Stomach (tissue), 9 donors: Measurements from ENCODE around the gene DLG2. TPM values are rescaled to one million over a fixed set of nuclear protein-coding genes. Genes with fewer than 3 reads are reported as not detected.

Experiments
- DNase-seq, 2 donors: peaks; one replicate each; pipeline versions ENCODE4 v3.0.0 to v3.0.0-alpha.2; 2013 to 2019
- H3K27ac ChIP-seq, 5 donors: fragments of 200-600 bp in 4 of 5; sonication (generic) in 4 of 5; one replicate each; pipeline ENCODE4 v1.5.1; 2013 to 2019; ENCODE audit warnings: mild to moderate bottlenecking in 1 of 5, moderate library complexity in 1 of 5
- H3K27me3 ChIP-seq, 3 donors: fragments of 200-600 bp; sonication (generic); one replicate each; pipeline ENCODE4 v1.5.1; 2017 to 2019; ENCODE audit warnings: mixed run types in 1 of 3
- H3K36me3 ChIP-seq, 4 donors: fragments of 200-600 bp; sonication (generic); 1 replicate in 3 of 4; 2 replicates in 1 of 4; pipeline ENCODE4 v1.5.1; 2016 to 2019
- H3K4me1 ChIP-seq, 4 donors: fragments of 200-600 bp; sonication (generic); one replicate each; pipeline ENCODE4 v1.5.1; 2016 to 2019
- H3K4me3 ChIP-seq, 4 donors: fragments of 200-600 bp; sonication (generic) in 3 of 4; one replicate each; pipeline ENCODE4 v1.5.1; 2016 to 2019; ENCODE audit warnings: mild to moderate bottlenecking in 1 of 4
- H3K9me3 ChIP-seq, 4 donors: fragments of 200-600 bp; sonication (generic); one replicate each; pipeline ENCODE4 v1.5.1; 2016 to 2019
- CTCF ChIP-seq, 7 experiments: fragments of 450-650 bp in 4 of 7; fragments of 200-600 bp in 3 of 7; sonication (generic) in 3 of 7; IDR thresholded peaks; one replicate each; pipeline ENCODE4 v1.5.1; 2016 to 2019; ENCODE audit warnings: antibody characterized with exemption in 7 of 7, control low read depth in 2 of 7, mild to moderate bottlenecking in 1 of 7
- EP300 ChIP-seq: sonication (generic); formaldehyde crosslinking; IDR thresholded peaks from one replicate; pipeline ENCODE4 v1.6.1; 2017; ENCODE audit warnings: antibody characterized with exemption
- POLR2A ChIP-seq, 4 donors: fragments of 450-650 bp; IDR thresholded peaks; one replicate each; pipeline ENCODE4 v1.6.1; 2016; ENCODE audit warnings: antibody characterized with exemption in 4 of 4, control low read depth in 2 of 4, mild to moderate bottlenecking in 1 of 4, moderate library complexity in 1 of 4
- POLR2AphosphoS5 ChIP-seq, 3 donors: sonication (generic); formaldehyde crosslinking; IDR thresholded peaks; one replicate each; pipeline ENCODE4 v1.6.1; 2016; ENCODE audit warnings: antibody characterized with exemption in 3 of 3
- WGBS, 5 donors: extraction: QIAGEN DNeasy Blood & Tissue Kit in 3 of 5; methylation state at CpG; one replicate each; pipeline versions ENCODE4 v1.1.5 to v1.1.7; 2013 to 2018; 5-methylcytosine and 5-hydroxymethylcytosine counted together
- intact Hi-C: fragments of 100-400 bp; cut with DNase I; formaldehyde crosslinking; loops from one replicate; pipeline ENCODE4 v1.15.1; 2023; ENCODE audit warnings: low total_unique reads
- polyA plus RNA-seq, 3 donors: library from polyadenylated mRNA; stranded (reverse); fragments of 200-250 nt; gene quantifications; one replicate each; pipeline ENCODE4 v1.2.3, GENCODE V29; 2013
- total RNA-seq, 5 donors: library from RNA; depleted of rRNA; stranded (reverse); fragments of >200 nt; gene quantifications; one replicate each; pipeline versions ENCODE4 v1.1.0 to v1.2.3, GENCODE V29; 2014 to 2016
- donor health status: healthy with polysubstance abuse.
- donor health status: Bipolar disorder and iron deficiency.
- donor health status: healthy.

Gene DLG2
- total and polyA plus RNA-seq, 8 donors = 1.3 to 19.1 (median 3.5) TPM

GRCh38 chr11:83713708-83714107 lies 1913.4 kb downstream of the DLG2 start:
- TF ChIP-seq POLR2AphosphoS5 (IDR thresholded peaks at IDR 0.05) (peak in 1 of 3 donors; percentile 43), POLR2A (IDR thresholded peaks at IDR 0.05) (no peak), EP300 (no peak), CTCF (IDR thresholded peaks at IDR 0.05) (no peak)

GRCh38 chr11:83711106-83711527 lies 1916.0 kb downstream of the DLG2 start:
- no peaks in the 10 kb centered on the region for H3K27me3 ChIP-seq
- H3K27ac ChIP-seq = no peak overlapping the region
- intact Hi-C loops = no loop called here
- WGBS, 5 donors = 61 to 87% (median 67%) methylated on average over 5 of the region's 5 CpGs
- no peaks in the 10 kb centered on the region for H3K36me3 ChIP-seq
- no peak overlapping the region for H3K4me3 ChIP-seq
- peaks cover 0 to 8% (median 3%) of the 10 kb centered on the region in 4 donors for H3K4me1 ChIP-seq
- no peak for DNase-seq
- TF ChIP-seq POLR2AphosphoS5 (IDR thresholded peaks at IDR 0.05) (no peak), POLR2A (IDR thresholded peaks at IDR 0.05) (no peak), CTCF (IDR thresholded peaks at IDR 0.05) (no peak), EP300 (no peak)
- no peaks in the 10 kb centered on the region for H3K9me3 ChIP-seq

More at GRCh38 chr11:83713708-83714107, 1913.4 kb downstream of the DLG2 start:
- Histone ChIP-seq H3K27ac (no peak overlapping the region), H3K36me3 (no peaks in the 10 kb centered on the region), H3K9me3 (no peaks in the 10 kb centered on the region), H3K27me3 (no peaks in the 10 kb centered on the region), H3K4me3 (no peak overlapping the region), H3K4me1 (peaks cover 0 to 8% (median 3%) of the 10 kb centered on the region in 4 donors)
- DNase-seq = peak in 1 of 2 donors; percentile 34
- WGBS, 5 donors = 49 to 67% (median 63%) methylated on average over 2 of the region's 2 CpGs
- intact Hi-C loops = no loop called here

GRCh38 chr11:83709434-83709833 lies 1917.7 kb downstream of the DLG2 start:
- intact Hi-C loops = no loop called here
- H3K9me3 ChIP-seq = no peaks in the 10 kb centered on the region
- H3K27me3 ChIP-seq = no peaks in the 10 kb centered on the region

GRCh38 chr11:83706566-83706965 lies 1920.6 kb downstream of the DLG2 start:
- Histone ChIP-seq H3K36me3 (no peaks in the 10 kb centered on the region), H3K4me3 (no peak overlapping the region), H3K9me3 (no peaks in the 10 kb centered on the region), H3K27ac (no peak overlapping the region), H3K4me1 (peaks cover 0 to 6% (median 0%) of the 10 kb centered on the region in 4 donors), H3K27me3 (no peaks in the 10 kb centered on the region)
- TF ChIP-seq POLR2AphosphoS5 (IDR thresholded peaks at IDR 0.05) = no peak
- TF ChIP-seq EP300 = no peak
- no peak for TF ChIP-seq POLR2A (IDR thresholded peaks at IDR 0.05)
- no peak for TF ChIP-seq CTCF (IDR thresholded peaks at IDR 0.05)
- peak in 1 of 2 donors; percentile 27 for DNase-seq
- 40 to 75% (median 49%) methylated on average over 6 of the region's 6 CpGs for WGBS, 5 donors
- intact Hi-C loops = no loop called here

More at GRCh38 chr11:83709434-83709833, 1917.7 kb downstream of the DLG2 start:
- peaks cover 0 to 8% (median 3%) of the 10 kb centered on the region in 4 donors for H3K4me1 ChIP-seq
- DNase-seq = no peak
- no peak overlapping the region for H3K4me3 ChIP-seq
- H3K27ac ChIP-seq = no peak overlapping the region
- TF ChIP-seq CTCF (IDR thresholded peaks at IDR 0.05) (no peak), POLR2A (IDR thresholded peaks at IDR 0.05) (no peak), POLR2AphosphoS5 (IDR thresholded peaks at IDR 0.05) (no peak), EP300 (no peak)
- H3K36me3 ChIP-seq = no peaks in the 10 kb centered on the region
